ENCODE measurements around the gene GTPBP10. TPM values are rescaled to one million over a fixed set of nuclear protein-coding genes. Genes with fewer than 3 reads are reported as not detected.
A peak's percentile ranks its signal among the peaks of the same experiment; 100 is the strongest.
"Not testable (repeated sequence)": the region's sequence is repeated elsewhere in the genome, so short reads cannot be mapped to it uniquely, and the experiment has no call there.

GTPBP10 gene
- total RNA-seq, 2 donors from 2014 or later: 3.6 to 20.8 TPM

DNA sequence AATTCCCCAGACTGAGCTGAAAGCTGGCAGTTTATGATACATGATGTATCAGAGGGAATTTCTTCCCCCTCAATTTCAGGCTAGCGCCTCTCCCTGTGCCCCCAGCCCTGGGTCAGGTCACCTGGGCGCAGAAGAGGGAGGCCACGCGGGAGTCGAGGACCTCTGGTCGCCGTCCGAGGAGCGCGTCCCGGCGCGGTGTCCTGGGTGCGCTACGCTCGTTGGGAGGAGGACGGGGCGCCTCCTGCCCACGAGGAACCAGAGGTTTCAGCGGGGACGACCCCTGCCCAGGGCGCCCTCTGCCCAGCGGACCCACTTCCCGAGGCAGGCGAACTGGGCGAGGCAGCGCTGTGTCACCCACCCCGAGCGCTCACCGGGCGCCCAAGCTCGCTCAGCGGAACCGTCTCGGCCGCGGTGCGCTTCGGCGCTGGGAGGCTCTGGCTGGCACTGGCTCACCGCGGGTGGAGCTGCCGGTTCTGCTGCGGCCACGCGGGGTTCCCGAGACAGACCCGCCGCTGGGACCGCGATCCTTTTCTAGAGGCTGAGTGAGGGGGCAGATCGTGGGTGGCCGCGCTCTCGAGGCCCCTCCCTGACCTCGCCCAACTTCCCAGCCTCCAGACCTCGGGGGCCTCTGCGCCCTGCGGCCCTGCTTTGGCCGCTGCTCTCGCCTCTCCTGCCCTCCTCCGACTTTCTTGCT lies 25.6 kb upstream of the GTPBP10 start, which contains the start of gene FAM237B:
Gene FAM237B (minus strand): TSS at position 504 of the 694 bp plus-strand sequence. CDS start 1,556 bp downstream, outside the sequence.
- H3K36me3 ChIP-seq (replicated peaks in 1 of 2; ENCODE audit: insufficient read depth in 1 of 2, low read depth in 2 of 2): no peaks in the 10 kb centered on the region
- peak in 1 of 4 donors; percentile 18 for DNase-seq
- H3K4me1 ChIP-seq: peaks cover 11% of the 10 kb centered on the region
- H3K4me3 ChIP-seq: no peak within 1 kb of the TSS
- TF ChIP-seq, protein P1, sequence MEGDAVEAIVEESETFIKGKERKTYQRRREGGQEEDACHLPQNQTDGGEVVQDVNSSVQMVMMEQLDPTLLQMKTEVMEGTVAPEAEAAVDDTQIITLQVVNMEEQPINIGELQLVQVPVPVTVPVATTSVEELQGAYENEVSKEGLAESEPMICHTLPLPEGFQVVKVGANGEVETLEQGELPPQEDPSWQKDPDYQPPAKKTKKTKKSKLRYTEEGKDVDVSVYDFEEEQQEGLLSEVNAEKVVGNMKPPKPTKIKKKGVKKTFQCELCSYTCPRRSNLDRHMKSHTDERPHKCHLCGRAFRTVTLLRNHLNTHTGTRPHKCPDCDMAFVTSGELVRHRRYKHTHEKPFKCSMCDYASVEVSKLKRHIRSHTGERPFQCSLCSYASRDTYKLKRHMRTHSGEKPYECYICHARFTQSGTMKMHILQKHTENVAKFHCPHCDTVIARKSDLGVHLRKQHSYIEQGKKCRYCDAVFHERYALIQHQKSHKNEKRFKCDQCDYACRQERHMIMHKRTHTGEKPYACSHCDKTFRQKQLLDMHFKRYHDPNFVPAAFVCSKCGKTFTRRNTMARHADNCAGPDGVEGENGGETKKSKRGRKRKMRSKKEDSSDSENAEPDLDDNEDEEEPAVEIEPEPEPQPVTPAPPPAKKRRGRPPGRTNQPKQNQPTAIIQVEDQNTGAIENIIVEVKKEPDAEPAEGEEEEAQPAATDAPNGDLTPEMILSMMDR (IDR thresholded peaks at IDR 0.05): no peak
- TF ChIP-seq POLR2A (IDR thresholded peaks at IDR 0.05): no peak
- ATAC-seq: peak; percentile 48
- peaks cover 0 to 23% of the 10 kb centered on the region in 2 donors for H3K27me3 ChIP-seq
- no peak within 1 kb of the TSS for H3K27ac ChIP-seq
- WGBS, 2 donors: 2 to 6% methylated on average over 20 to 61 of the region's 62 CpGs
- H3K9me3 ChIP-seq: no peaks in the 10 kb centered on the region
- intact Hi-C loops (cut with DNase I): no loop called here

DNA sequence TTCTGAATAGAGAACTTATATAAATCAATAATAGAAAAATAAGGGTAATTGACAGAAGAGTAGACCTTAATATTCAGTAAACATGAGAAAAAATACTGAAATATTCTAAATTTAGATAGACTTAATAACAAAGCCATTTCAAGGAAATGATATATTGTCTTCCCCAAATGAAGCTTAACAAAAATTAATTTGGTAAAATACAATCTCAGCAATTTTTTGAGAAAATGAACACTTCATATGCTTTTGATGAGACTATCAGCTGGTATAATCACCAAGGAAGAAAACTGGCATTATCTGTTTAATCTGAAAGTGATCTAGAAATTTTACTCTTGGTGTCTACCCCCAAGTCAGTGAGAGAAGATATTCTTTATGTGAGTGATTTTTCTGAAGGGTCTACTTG lies 23.7 kb upstream of the GTPBP10 start:
- Histone ChIP-seq H3K27ac (no peak overlapping the region), H3K9me3 (no peaks in the 10 kb centered on the region), H3K36me3 (replicated peaks in 1 of 2; ENCODE audit: insufficient read depth in 1 of 2, low read depth in 2 of 2) (no peaks in the 10 kb centered on the region), H3K27me3 (peaks cover 0 to 23% of the 10 kb centered on the region in 2 donors), H3K4me3 (no peak overlapping the region), H3K4me1 (peaks cover 11% of the 10 kb centered on the region)
- TF ChIP-seq, protein P1 (IDR thresholded peaks at IDR 0.05): no peak
- TF ChIP-seq POLR2A (IDR thresholded peaks at IDR 0.05): no peak
- DNase-seq (no peak), ATAC-seq (no peak)
- intact Hi-C loops (cut with DNase I): no loop called here

- intact Hi-C loops (cut with DNase I): no loop called here
- ATAC-seq (no peak), DNase-seq (no peak)
- no peak for TF ChIP-seq POLR2A (IDR thresholded peaks at IDR 0.05)
- TF ChIP-seq, protein P1 (IDR thresholded peaks at IDR 0.05): no peak
- H3K27me3 ChIP-seq: peaks cover 0 to 10% of the 10 kb centered on the region in 2 donors
- no peaks in the 10 kb centered on the region for H3K9me3 ChIP-seq
- WGBS, 2 donors: 0 to 31% methylated on average over 1 of the region's 1 CpG
- H3K27ac ChIP-seq: no peak overlapping the region
- no peak overlapping the region for H3K4me3 ChIP-seq
- no peaks in the 10 kb centered on the region for H3K4me1 ChIP-seq
- H3K36me3 ChIP-seq (replicated peaks in 1 of 2; ENCODE audit: insufficient read depth in 1 of 2, low read depth in 2 of 2): no peaks in the 10 kb centered on the region
Observed at GRCh38 chr7:90326500-90326899, 20.0 kb upstream of the GTPBP10 start.

DNA sequence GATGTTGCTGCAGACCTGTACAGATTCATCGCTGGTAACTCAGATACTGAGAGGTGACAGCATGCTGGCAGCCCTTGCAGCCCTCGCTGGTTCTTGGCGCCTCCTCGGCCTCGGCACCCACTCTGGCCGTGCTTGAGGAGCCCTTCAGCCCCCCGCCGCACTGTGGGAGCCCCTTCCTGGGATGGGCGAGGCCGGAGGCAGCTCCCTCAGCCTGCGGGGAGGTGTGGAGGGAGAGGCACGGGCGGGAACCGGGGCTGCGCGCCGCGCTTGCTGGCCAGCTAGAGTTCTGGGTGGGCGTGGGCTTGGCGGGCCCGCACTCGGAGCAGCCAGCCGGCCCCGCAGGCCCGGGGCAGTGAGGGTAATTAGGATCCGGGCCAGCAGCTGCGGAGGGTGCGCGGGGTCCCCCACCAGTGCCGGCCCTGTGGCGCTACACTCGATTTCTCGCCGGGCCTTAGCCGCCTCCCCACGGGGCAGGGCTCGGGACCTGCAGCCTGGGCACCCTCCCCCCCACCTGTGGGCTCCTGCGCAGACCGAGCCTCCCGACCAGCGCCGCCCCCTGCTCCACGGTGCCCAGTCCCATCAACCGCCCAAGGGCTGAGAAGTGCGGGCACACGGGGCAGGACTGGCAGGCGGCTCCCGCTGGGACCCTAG lies 12.2 kb upstream of the GTPBP10 start:
- Histone ChIP-seq H3K4me1 (no peaks in the 10 kb centered on the region), H3K36me3 (replicated peaks in 1 of 2; ENCODE audit: insufficient read depth in 1 of 2, low read depth in 2 of 2) (no peaks in the 10 kb centered on the region), H3K27ac (no peak overlapping the region), H3K27me3 (no peaks in the 10 kb centered on the region), H3K9me3 (no peaks in the 10 kb centered on the region), H3K4me3 (no peak overlapping the region)
- WGBS, 2 donors: 94 to 95% methylated on average over 12 to 34 of the region's 48 CpGs
- no peak for ATAC-seq
- no peak for DNase-seq
- intact Hi-C loops (cut with DNase I): no loop called here
- TF ChIP-seq POLR2A (IDR thresholded peaks at IDR 0.05): no peak
- TF ChIP-seq, protein P1 (IDR thresholded peaks at IDR 0.05): no peak

GRCh38 chr7:90334926-90335325 lies 11.6 kb upstream of the GTPBP10 start:
- DNase-seq; H3K4me3 ChIP-seq; H3K27ac ChIP-seq; H3K27me3 ChIP-seq; intact Hi-C loops (cut with DNase I); ATAC-seq; H3K9me3 ChIP-seq; H3K4me1 ChIP-seq; H3K36me3 ChIP-seq (replicated peaks in 1 of 2; ENCODE audit: insufficient read depth in 1 of 2, low read depth in 2 of 2): not testable (repeated sequence)
- 78 to 80% methylated on average over 1 to 2 of the region's 2 CpGs for WGBS, 2 donors

All from body of pancreas (tissue), 4 donors.